ENCODE data around the gene PRKRA. TPM values are rescaled to one million over a fixed set of nuclear protein-coding genes. Genes with fewer than 3 reads are reported as not detected.
"Not testable (repeated sequence)": the region's sequence is repeated elsewhere in the genome, so short reads cannot be mapped to it uniquely, and the experiment has no call there.

PRKRA gene
- total and polyA plus RNA-seq, 2 of the 13 experiments (the other 11 are each of a cell fraction or from before 2014, with no cell fraction given) = 53.1 to 74.7 TPM

DNA sequence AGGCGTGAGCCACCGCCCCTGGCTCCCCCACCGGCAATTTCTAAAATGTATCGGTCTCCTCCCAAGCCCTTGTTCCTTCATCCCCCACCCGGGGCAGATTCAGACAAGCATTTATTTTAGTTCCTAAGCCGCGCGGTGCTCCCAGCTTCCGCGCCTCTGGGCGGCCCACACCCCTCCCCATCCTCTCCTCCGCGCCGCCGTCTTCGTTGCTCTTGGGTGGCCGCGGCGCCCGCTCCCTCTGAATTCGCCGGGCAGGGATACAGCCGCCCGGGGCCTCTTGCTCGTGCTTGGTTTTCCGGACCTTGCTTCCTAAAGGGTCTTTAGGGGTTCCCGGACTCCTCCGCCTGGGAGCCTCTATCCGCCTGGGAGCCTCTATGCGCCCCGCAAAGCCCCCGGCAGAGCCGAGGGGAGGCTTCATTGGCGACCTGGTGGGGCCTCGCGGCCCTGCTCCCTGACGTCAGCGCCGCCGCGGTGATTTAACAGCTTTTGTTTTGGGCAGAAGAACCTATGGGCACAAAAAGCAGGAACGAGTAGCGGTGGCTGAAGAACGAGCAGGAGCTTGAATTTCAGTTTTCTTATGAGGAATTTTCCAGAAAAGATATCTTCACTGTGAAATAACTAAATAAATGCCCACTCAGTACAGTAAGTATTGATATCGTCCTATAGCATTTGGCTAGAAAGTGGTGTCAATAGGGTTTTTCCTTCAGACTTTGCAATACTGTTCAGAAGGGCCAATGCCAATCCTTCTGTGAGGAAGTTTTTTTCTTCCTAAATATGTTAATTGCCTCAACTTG, 37.3 kb downstream of the PRKRA start (continued):
- TF ChIP-seq CBX5 (CRISPR knock-in tag; IDR thresholded peaks at IDR 0.05; ENCODE audit: borderline replicate concordance) (no peak), ZMYM4 (CRISPR knock-in tag; IDR thresholded peaks at IDR 0.05) (0 out of 2 replicates have a peak, but pooled peaks have one; percentile 13), SMAD9 (CRISPR knock-in tag; IDR thresholded peaks at IDR 0.05) (no peak), ZFP36L2 (CRISPR knock-in tag; IDR thresholded peaks at IDR 0.05) (no peak), XRCC5 (optimal IDR thresholded peaks at IDR 0.05; ENCODE audit: low read length) (peak; percentile 48), FOXC1 (CRISPR knock-in tag; IDR thresholded peaks at IDR 0.05; ENCODE audit: borderline replicate concordance) (0 out of 2 replicates have a peak, but pooled peaks have one; percentile 56)
- TF ChIP-seq, protein P1, sequence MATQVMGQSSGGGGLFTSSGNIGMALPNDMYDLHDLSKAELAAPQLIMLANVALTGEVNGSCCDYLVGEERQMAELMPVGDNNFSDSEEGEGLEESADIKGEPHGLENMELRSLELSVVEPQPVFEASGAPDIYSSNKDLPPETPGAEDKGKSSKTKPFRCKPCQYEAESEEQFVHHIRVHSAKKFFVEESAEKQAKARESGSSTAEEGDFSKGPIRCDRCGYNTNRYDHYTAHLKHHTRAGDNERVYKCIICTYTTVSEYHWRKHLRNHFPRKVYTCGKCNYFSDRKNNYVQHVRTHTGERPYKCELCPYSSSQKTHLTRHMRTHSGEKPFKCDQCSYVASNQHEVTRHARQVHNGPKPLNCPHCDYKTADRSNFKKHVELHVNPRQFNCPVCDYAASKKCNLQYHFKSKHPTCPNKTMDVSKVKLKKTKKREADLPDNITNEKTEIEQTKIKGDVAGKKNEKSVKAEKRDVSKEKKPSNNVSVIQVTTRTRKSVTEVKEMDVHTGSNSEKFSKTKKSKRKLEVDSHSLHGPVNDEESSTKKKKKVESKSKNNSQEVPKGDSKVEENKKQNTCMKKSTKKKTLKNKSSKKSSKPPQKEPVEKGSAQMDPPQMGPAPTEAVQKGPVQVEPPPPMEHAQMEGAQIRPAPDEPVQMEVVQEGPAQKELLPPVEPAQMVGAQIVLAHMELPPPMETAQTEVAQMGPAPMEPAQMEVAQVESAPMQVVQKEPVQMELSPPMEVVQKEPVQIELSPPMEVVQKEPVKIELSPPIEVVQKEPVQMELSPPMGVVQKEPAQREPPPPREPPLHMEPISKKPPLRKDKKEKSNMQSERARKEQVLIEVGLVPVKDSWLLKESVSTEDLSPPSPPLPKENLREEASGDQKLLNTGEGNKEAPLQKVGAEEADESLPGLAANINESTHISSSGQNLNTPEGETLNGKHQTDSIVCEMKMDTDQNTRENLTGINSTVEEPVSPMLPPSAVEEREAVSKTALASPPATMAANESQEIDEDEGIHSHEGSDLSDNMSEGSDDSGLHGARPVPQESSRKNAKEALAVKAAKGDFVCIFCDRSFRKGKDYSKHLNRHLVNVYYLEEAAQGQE (IDR thresholded peaks at IDR 0.05; ENCODE audit: borderline replicate concordance in 1 of 2, low read depth in 1 of 2, low read length in 2 of 2) = no peak
- TF ChIP-seq, protein P2, sequence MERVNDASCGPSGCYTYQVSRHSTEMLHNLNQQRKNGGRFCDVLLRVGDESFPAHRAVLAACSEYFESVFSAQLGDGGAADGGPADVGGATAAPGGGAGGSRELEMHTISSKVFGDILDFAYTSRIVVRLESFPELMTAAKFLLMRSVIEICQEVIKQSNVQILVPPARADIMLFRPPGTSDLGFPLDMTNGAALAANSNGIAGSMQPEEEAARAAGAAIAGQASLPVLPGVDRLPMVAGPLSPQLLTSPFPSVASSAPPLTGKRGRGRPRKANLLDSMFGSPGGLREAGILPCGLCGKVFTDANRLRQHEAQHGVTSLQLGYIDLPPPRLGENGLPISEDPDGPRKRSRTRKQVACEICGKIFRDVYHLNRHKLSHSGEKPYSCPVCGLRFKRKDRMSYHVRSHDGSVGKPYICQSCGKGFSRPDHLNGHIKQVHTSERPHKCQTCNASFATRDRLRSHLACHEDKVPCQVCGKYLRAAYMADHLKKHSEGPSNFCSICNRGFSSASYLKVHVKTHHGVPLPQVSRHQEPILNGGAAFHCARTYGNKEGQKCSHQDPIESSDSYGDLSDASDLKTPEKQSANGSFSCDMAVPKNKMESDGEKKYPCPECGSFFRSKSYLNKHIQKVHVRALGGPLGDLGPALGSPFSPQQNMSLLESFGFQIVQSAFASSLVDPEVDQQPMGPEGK (CRISPR knock-in tag; IDR thresholded peaks at IDR 0.05) = no peak
- TF ChIP-seq, protein P3, sequence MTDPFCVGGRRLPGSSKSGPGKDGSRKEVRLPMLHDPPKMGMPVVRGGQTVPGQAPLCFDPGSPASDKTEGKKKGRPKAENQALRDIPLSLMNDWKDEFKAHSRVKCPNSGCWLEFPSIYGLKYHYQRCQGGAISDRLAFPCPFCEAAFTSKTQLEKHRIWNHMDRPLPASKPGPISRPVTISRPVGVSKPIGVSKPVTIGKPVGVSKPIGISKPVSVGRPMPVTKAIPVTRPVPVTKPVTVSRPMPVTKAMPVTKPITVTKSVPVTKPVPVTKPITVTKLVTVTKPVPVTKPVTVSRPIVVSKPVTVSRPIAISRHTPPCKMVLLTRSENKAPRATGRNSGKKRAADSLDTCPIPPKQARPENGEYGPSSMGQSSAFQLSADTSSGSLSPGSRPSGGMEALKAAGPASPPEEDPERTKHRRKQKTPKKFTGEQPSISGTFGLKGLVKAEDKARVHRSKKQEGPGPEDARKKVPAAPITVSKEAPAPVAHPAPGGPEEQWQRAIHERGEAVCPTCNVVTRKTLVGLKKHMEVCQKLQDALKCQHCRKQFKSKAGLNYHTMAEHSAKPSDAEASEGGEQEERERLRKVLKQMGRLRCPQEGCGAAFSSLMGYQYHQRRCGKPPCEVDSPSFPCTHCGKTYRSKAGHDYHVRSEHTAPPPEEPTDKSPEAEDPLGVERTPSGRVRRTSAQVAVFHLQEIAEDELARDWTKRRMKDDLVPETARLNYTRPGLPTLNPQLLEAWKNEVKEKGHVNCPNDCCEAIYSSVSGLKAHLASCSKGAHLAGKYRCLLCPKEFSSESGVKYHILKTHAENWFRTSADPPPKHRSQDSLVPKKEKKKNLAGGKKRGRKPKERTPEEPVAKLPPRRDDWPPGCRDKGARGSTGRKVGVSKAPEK (CRISPR knock-in tag; IDR thresholded peaks at IDR 0.05; ENCODE audit: borderline replicate concordance) = no peak; the same call in 1 of the 2 replicates

DNA sequence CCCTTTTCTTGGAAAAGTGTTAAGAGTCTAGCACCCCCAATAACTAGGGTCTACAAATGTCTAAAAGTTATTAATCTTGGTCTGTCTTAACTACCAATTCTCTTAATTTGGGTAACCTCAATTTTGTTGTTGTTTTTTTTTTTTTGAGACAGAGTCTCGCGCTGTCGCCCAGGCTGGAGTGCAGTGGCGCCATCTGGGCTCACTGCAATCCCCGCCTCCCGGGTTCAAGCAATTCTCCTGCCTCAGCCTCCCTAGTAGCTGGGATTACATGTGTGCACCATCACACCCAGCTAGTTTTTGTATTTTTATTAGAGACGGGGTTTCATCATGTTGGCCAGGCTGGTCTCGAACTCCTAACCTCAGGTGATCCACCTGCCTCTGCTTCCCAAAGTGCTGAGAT, 38.5 kb downstream of the PRKRA start:
- H3K27ac ChIP-seq (ENCODE audit: extremely low read length, insufficient read depth, low read length); H3K27me3 ChIP-seq (ENCODE audit: control insufficient read depth in 1 of 2, insufficient read depth in 2 of 2, low read length in 2 of 2); CTCF ChIA-PET (ENCODE audit: low intra/inter-chr PET ratio, low total read pairs); H3K4me2 ChIP-seq (ENCODE audit: low read depth, low read length); H3K4me3 ChIP-seq (replicated peaks in 1 of 3; ENCODE audit: insufficient read depth in 1 of 3, low read depth in 2 of 3, low read length in 3 of 3); FAIRE-seq; H3K79me2 ChIP-seq (ENCODE audit: insufficient read depth, low read length); BruUV-seq (replicated peaks); H4K20me1 ChIP-seq (ENCODE audit: insufficient read depth, low read length); H2AFZ ChIP-seq (ENCODE audit: low read length); H3K9me3 ChIP-seq (ENCODE audit: low read length); H3K9ac ChIP-seq (ENCODE audit: insufficient read depth, low read depth, low read length); H3K36me3 ChIP-seq (replicated peaks in 1 of 2; ENCODE audit: control insufficient read depth in 1 of 2, insufficient read depth in 2 of 2, low read length in 2 of 2); ATAC-seq; DNase-seq (ENCODE audit: low spot score): not testable (repeated sequence)
- 96% methylated on average over 8 of the region's 8 CpGs for WGBS (ENCODE audit: low lambda C conversion rate)
- H3K4me1 ChIP-seq (ENCODE audit: insufficient read depth, low read length) = peaks cover 16% of the 10 kb centered on the region; the same call in 1 of the 2 replicates
- in situ Hi-C loops (cut with HindIII; ENCODE audit: extremely low pct_ligation_motif_present, low pct_unique_long_range_greater_than_20kb) = loop anchor here (10.0 kb wide), 2 partner anchors 108 to 298 kb away; partner anchors contain the start of gene RBM45
- POLR2A ChIA-PET = interaction anchor here (3.3 to 3.8 kb wide), 2 partner anchors 16 to 38 kb away, joined by 36 to 47 read pairs; partner anchors contain the start of genes PJVK and PRKRA
- intact Hi-C loops (cut with micrococcal nuclease; ENCODE audit: unreplicated experiment) = loop anchor here (5.0 kb wide), 1 partner anchor 430 kb away; no protein-coding TSS in a partner anchor
